Sciatic nerve (tissue), 2 donors: ENCODE measurements around the gene UBQLN3. TPM values are rescaled to one million over a fixed set of nuclear protein-coding genes. Genes with fewer than 3 reads are reported as not detected.

Source experiments
- ATAC-seq: fragments of 200-7000 bp; cut with Tn5 transposase; one replicate; pipeline ENCODE4 v1.9.1; 2020; ENCODE audit warnings: mild to moderate bottlenecking, moderate library complexity
- DNase-seq: peaks from one replicate; pipeline ENCODE4 v3.0.0-alpha.2; 2020; ENCODE audit warnings: low spot score
- intact Hi-C: fragments of 100-400 bp; cut with DNase I; formaldehyde crosslinking; loops from one replicate; pipeline ENCODE4 v1.14.2; 2022
- total RNA-seq: library from RNA; stranded (reverse); fragmentation: NEBNext Ultra II Directional; extraction: Animal tissue kit (Norgen Biotek cat#: 25700); gene quantifications from one replicate; pipeline ENCODE4 v1.2.1, GENCODE V29; 2021
- donor health status: DM: no; HTN: no; CAD: no.
- donor health status: DM: no; HTN: no; CAD: no.

The UBQLN3 gene
- total RNA-seq, 1 donor from 2014 or later: 1.1 TPM

- DNase-seq (no peak), ATAC-seq (no peak)
- intact Hi-C loops: no loop called here
These were observed 1.8 kb downstream of the UBQLN3 start for GRCh38 chr11:5507933-5508305.

- ATAC-seq (no peak), DNase-seq (no peak)
- intact Hi-C loops: no loop called here
These were observed 2.4 kb downstream of the UBQLN3 start for GRCh38 chr11:5507177-5507932.

GRCh38 chr11:5505363-5506048, 4.3 kb downstream of the UBQLN3 start:
- no peak for DNase-seq
- no peak for ATAC-seq
- intact Hi-C loops: no loop called here

- ATAC-seq (no peak), DNase-seq (no peak)
- intact Hi-C loops: no loop called here
These were observed 5.3 kb downstream of the UBQLN3 start for GRCh38 chr11:5504403-5504921.

- DNase-seq: no peak
- intact Hi-C loops: no loop called here
These were observed 9.4 kb downstream of the UBQLN3 start for GRCh38 chr11:5500393-5500801.

GRCh38 chr11:5499671-5500070, 10.1 kb downstream of the UBQLN3 start:
- intact Hi-C loops: no loop called here
- DNase-seq (no peak), ATAC-seq (no peak)

More at GRCh38 chr11:5500393-5500801, 9.4 kb downstream of the UBQLN3 start:
- ATAC-seq: no peak

- ATAC-seq (no peak), DNase-seq (no peak)
- intact Hi-C loops: no loop called here
These were observed 20.0 kb downstream of the UBQLN3 start for GRCh38 chr11:5489576-5490357.

- ATAC-seq (no peak), DNase-seq (no peak)
- intact Hi-C loops: no loop called here
These were observed 20.9 kb downstream of the UBQLN3 start for GRCh38 chr11:5488798-5489399.

- ATAC-seq: no peak
- DNase-seq: no peak
- intact Hi-C loops: no loop called here
These were observed 21.4 kb downstream of the UBQLN3 start, which contains the start of gene OR52D1 for GRCh38 chr11:5488385-5488784. Gene OR52D1 (plus strand): TSS chr11:5488685. CDS start chr11:5488707, 22 bp downstream.

GRCh38 chr11:5486421-5486820, 23.3 kb downstream of the UBQLN3 start:
- ATAC-seq: no peak
- no peak for DNase-seq
- intact Hi-C loops: loop anchor here (2.0 kb wide), 1 partner anchor 40 kb away; no protein-coding TSS in a partner anchor

GRCh38 chr11:5486003-5486402, 23.8 kb downstream of the UBQLN3 start:
- no peak for ATAC-seq

GRCh38 chr11:5476186-5476819, 33.5 kb downstream of the UBQLN3 start:
- no peak for DNase-seq
- ATAC-seq: peak; percentile 49
- intact Hi-C loops: loop anchor here (10.0 kb wide), 1 partner anchor 328 kb away; the partner anchor contains the start of gene OR52N2

More at GRCh38 chr11:5486003-5486402, 23.8 kb downstream of the UBQLN3 start:
- no peak for DNase-seq
- intact Hi-C loops: loop anchor here (2.0 kb wide), 1 partner anchor 39 kb away; no protein-coding TSS in a partner anchor

GRCh38 chr11:5473921-5474320, 35.8 kb downstream of the UBQLN3 start:
- ATAC-seq (no peak), DNase-seq (no peak)
- intact Hi-C loops: loop anchor here (10.0 kb wide), 1 partner anchor 331 kb away; the partner anchor contains the start of gene OR52N2

GRCh38 chr11:5467527-5467926, 42.2 kb downstream of the UBQLN3 start:
- DNase-seq (no peak), ATAC-seq (no peak)
- intact Hi-C loops: no loop called here

GRCh38 chr11:5460983-5461621, 48.7 kb downstream of the UBQLN3 start:
- ATAC-seq (peak; percentile 22), DNase-seq (no peak)
- intact Hi-C loops: no loop called here
